Measurements from ENCODE around the gene NRCAM. TPM values are rescaled to one million over a fixed set of nuclear protein-coding genes. Genes with fewer than 3 reads are reported as not detected.

The NRCAM gene
- total RNA-seq, 2 experiments from 2014 or later: 3.2 to 3.8 TPM

GRCh38 chr7:108284349-108285002 lies 171.8 kb downstream of the NRCAM start:
- ChIA-PET CTCF (interaction anchor here (0.8 to 1.3 kb wide), 2 partner anchors 102 to 213 kb away, joined by 3 read pairs; no protein-coding TSS in a partner anchor), POLR2A (no interaction called here)
- no peaks in the 10 kb centered on the region for H3K9me3 Mint-ChIP-seq
- H3K4me3 Mint-ChIP-seq: peak overlapping the region; percentile 19
- no peaks in the 10 kb centered on the region for H3K27me3 Mint-ChIP-seq
- intact Hi-C loops (cut with micrococcal nuclease): no loop called here
- no peaks in the 10 kb centered on the region for H3K36me3 Mint-ChIP-seq (ENCODE audit: low read depth)
- H3K27ac Mint-ChIP-seq: peak overlapping the region; percentile 65
- peak; percentile 89 for ATAC-seq
- H3K4me1 Mint-ChIP-seq (ENCODE audit: low read depth): peaks cover 22% of the 10 kb centered on the region
- DNase-seq: peak; percentile 45
- TF ChIP-seq CTCF (IDR thresholded peaks at IDR 0.05): no peak

GRCh38 chr7:108283252-108283651 lies 173.0 kb downstream of the NRCAM start:
- ChIA-PET POLR2A (no interaction called here), CTCF (no interaction called here)
- no peak for DNase-seq
- intact Hi-C loops (cut with micrococcal nuclease): no loop called here
- H3K9me3 Mint-ChIP-seq: no peaks in the 10 kb centered on the region
- no peaks in the 10 kb centered on the region for H3K36me3 Mint-ChIP-seq (ENCODE audit: low read depth)
- no peak overlapping the region for H3K4me3 Mint-ChIP-seq
- H3K27me3 Mint-ChIP-seq: no peaks in the 10 kb centered on the region
- H3K4me1 Mint-ChIP-seq (ENCODE audit: low read depth): peaks cover 26% of the 10 kb centered on the region
- H3K27ac Mint-ChIP-seq: no peak overlapping the region
- no peak for ATAC-seq
- no peak for TF ChIP-seq CTCF (IDR thresholded peaks at IDR 0.05)

GRCh38 chr7:108282427-108282996 lies 173.7 kb downstream of the NRCAM start:
- intact Hi-C loops (cut with micrococcal nuclease): no loop called here

GRCh38 chr7:108280136-108280535 lies 176.1 kb downstream of the NRCAM start:
- no peak for DNase-seq

More at GRCh38 chr7:108282427-108282996, 173.7 kb downstream of the NRCAM start:
- Mint-ChIP-seq H3K27ac (no peak overlapping the region), H3K9me3 (no peaks in the 10 kb centered on the region), H3K4me1 (ENCODE audit: low read depth) (peaks cover 26% of the 10 kb centered on the region), H3K36me3 (ENCODE audit: low read depth) (no peaks in the 10 kb centered on the region), H3K27me3 (no peaks in the 10 kb centered on the region), H3K4me3 (no peak overlapping the region)
- peak; percentile 29 for ATAC-seq
- no peak for TF ChIP-seq CTCF (IDR thresholded peaks at IDR 0.05)
- ChIA-PET CTCF (no interaction called here), POLR2A (no interaction called here)
- peak; percentile 19 for DNase-seq

More at GRCh38 chr7:108280136-108280535, 176.1 kb downstream of the NRCAM start:
- Mint-ChIP-seq H3K27me3 (no peaks in the 10 kb centered on the region), H3K36me3 (ENCODE audit: low read depth) (no peaks in the 10 kb centered on the region), H3K27ac (no peak overlapping the region), H3K4me3 (no peak overlapping the region), H3K4me1 (ENCODE audit: low read depth) (peaks cover 23% of the 10 kb centered on the region), H3K9me3 (no peaks in the 10 kb centered on the region)
- POLR2A ChIA-PET: no interaction called here
- intact Hi-C loops (cut with micrococcal nuclease): no loop called here
- no peak for ATAC-seq
- TF ChIP-seq CTCF (IDR thresholded peaks at IDR 0.05): no peak
- CTCF ChIA-PET: interaction anchor here (0.7 to 1.6 kb wide), 2 partner anchors 166 to 172 kb away, joined by 3 to 4 read pairs; no protein-coding TSS in a partner anchor
